HEK293 (cell line): Measurements from ENCODE around the gene TMC3.

Experiments
- CTCF ChIA-PET: fragments of 350-600 bp; formaldehyde crosslinking; extraction: SDS; loops from one replicate; lab custom pipeline; 2021; ENCODE audit warnings: antibody characterized with exemption; lab: Yijun Ruan, JAX
- POLR2A ChIA-PET: fragments of 300-600 bp; formaldehyde crosslinking; extraction: SDS; loops from one replicate; lab custom pipeline; 2020; ENCODE audit warnings: antibody characterized with exemption, inconsistent platforms; lab: Yijun Ruan, JAX
- H3K27ac ChIP-seq: fragments of 200-500 bp; sonication (Bioruptor generic); 2 replicates; pipeline ENCODE4 v1.5.1; 2014; ENCODE audit warnings: low read depth, low read length, control low read depth, inconsistent platforms; ENCODE audit errors: extremely low read depth
- H3K36me3 ChIP-seq, 2 experiments: fragments of 200-500 bp in 1 of 2; sonication (Bioruptor generic) in 1 of 2; 1 replicate in 1 of 2; 2 replicates in 1 of 2; pipeline ENCODE4 v1.5.1; 2014 to 2017; ENCODE audit warnings: inconsistent platforms in 2 of 2, low read length in 2 of 2; ENCODE audit not compliant: control insufficient read depth in 2 of 2, insufficient read depth in 1 of 2
- H3K4me1 ChIP-seq: fragments of 200-500 bp; sonication (Bioruptor generic); 2 replicates; pipeline ENCODE4 v1.5.1; 2014; ENCODE audit warnings: mild to moderate bottlenecking, low read length, inconsistent platforms; ENCODE audit not compliant: control insufficient read depth, insufficient read depth
- H3K4me3 ChIP-seq: 2 replicates; pipeline ENCODE4 v1.5.1; 2011; ENCODE audit warnings: low read depth, mild to moderate bottlenecking, control low read depth, low read length, moderate library complexity
- H3K9me3 ChIP-seq: fragments of 200-500 bp; sonication (Bioruptor generic); 2 replicates; pipeline ENCODE4 v1.5.1; 2014; ENCODE audit warnings: low read depth, low read length, inconsistent platforms; ENCODE audit not compliant: control insufficient read depth, insufficient read depth
- BCL11A ChIP-seq: fragments of 450-650 bp; formaldehyde crosslinking; IDR thresholded peaks from 2 replicates; pipeline ENCODE4 v1.5.1; 2016; ENCODE audit warnings: low read depth, missing biosample characterization, missing genetic modification characterization
- BCL6B ChIP-seq: fragments of 450-650 bp; formaldehyde crosslinking; IDR thresholded peaks from 2 replicates; pipeline ENCODE4 v1.5.1; 2017; ENCODE audit warnings: missing biosample characterization, missing genetic modification characterization
- KLF17 ChIP-seq: fragments of 450-650 bp; formaldehyde crosslinking; IDR thresholded peaks from 2 replicates; pipeline ENCODE4 v1.5.1; 2016; ENCODE audit warnings: missing biosample characterization, missing genetic modification characterization
- OSR2 ChIP-seq: fragments of 450-650 bp; formaldehyde crosslinking; IDR thresholded peaks from 2 replicates; pipeline ENCODE4 v1.5.1; 2016; ENCODE audit warnings: missing biosample characterization, missing genetic modification characterization
- TSHZ1 ChIP-seq: fragments of 450-650 bp; formaldehyde crosslinking; IDR thresholded peaks from 2 replicates; pipeline ENCODE4 v1.5.1; 2016; ENCODE audit warnings: missing biosample characterization, missing genetic modification characterization, borderline replicate concordance
- ZBTB1 ChIP-seq: fragments of 450-650 bp; formaldehyde crosslinking; IDR thresholded peaks from 2 replicates; pipeline ENCODE4 v1.5.1; 2016; ENCODE audit warnings: missing biosample characterization, missing genetic modification characterization
- ZBTB7A ChIP-seq: fragments of 450-650 bp; formaldehyde crosslinking; IDR thresholded peaks from 2 replicates; pipeline ENCODE4 v1.5.1; 2016; ENCODE audit warnings: low read depth, missing biosample characterization, missing genetic modification characterization
- ZEB2 ChIP-seq: fragments of 450-650 bp; formaldehyde crosslinking; IDR thresholded peaks from 2 replicates; pipeline ENCODE4 v1.5.1; 2016; ENCODE audit warnings: missing biosample characterization, missing genetic modification characterization
- ZFHX2 ChIP-seq: fragments of 450-650 bp; formaldehyde crosslinking; conservative IDR thresholded peaks from 2 replicates; pipeline ENCODE4 v1.5.1; 2016; ENCODE audit warnings: missing biosample characterization, missing genetic modification characterization
- ZNF140 ChIP-seq: fragments of 450-650 bp; formaldehyde crosslinking; IDR thresholded peaks from 2 replicates; pipeline ENCODE4 v1.5.1; 2016; ENCODE audit warnings: missing biosample characterization, missing genetic modification characterization
- ZNF155 ChIP-seq: fragments of 450-650 bp; formaldehyde crosslinking; IDR thresholded peaks from 2 replicates; pipeline ENCODE4 v1.5.1; 2016; ENCODE audit warnings: missing biosample characterization, missing genetic modification characterization
- ZNF175 ChIP-seq: fragments of 450-650 bp; formaldehyde crosslinking; IDR thresholded peaks from 2 replicates; pipeline ENCODE4 v1.5.1; 2016; ENCODE audit warnings: missing biosample characterization, missing genetic modification characterization
- ZNF184 ChIP-seq: fragments of 450-650 bp; IDR thresholded peaks from 2 replicates; pipeline ENCODE4 v1.5.1; 2018; ENCODE audit warnings: missing biosample characterization, mild to moderate bottlenecking, missing genetic modification characterization
- ZNF394 ChIP-seq: fragments of 450-650 bp; formaldehyde crosslinking; IDR thresholded peaks from 2 replicates; pipeline ENCODE4 v1.5.1; 2016; ENCODE audit warnings: missing biosample characterization, missing genetic modification characterization, mild to moderate bottlenecking, moderate library complexity, borderline replicate concordance
- ZNF423 ChIP-seq: fragments of 450-650 bp; formaldehyde crosslinking; IDR thresholded peaks from 2 replicates; pipeline ENCODE4 v1.5.1; 2016; ENCODE audit warnings: missing biosample characterization, missing genetic modification characterization
- ZNF596 ChIP-seq: fragments of 450-650 bp; IDR thresholded peaks from 2 replicates; pipeline ENCODE4 v1.5.0; 2018; ENCODE audit warnings: missing biosample characterization, mild to moderate bottlenecking, missing genetic modification characterization, moderate library complexity
- ZNF600 ChIP-seq: fragments of 450-650 bp; formaldehyde crosslinking; IDR thresholded peaks from 2 replicates; pipeline ENCODE4 v1.5.1; 2016; ENCODE audit warnings: missing biosample characterization, missing genetic modification characterization
- ZSCAN5A ChIP-seq: fragments of 450-650 bp; formaldehyde crosslinking; IDR thresholded peaks from 2 replicates; pipeline ENCODE4 v1.5.1; 2016; ENCODE audit warnings: missing biosample characterization, missing genetic modification characterization

The TMC3 gene

GRCh38 chr15:81296186-81296585 lies 77.8 kb downstream of the TMC3 start:
- ChIA-PET POLR2A (interaction anchor here (1.2 kb wide), 1 partner anchor 19 kb away, joined by 3 read pairs; no protein-coding TSS in a partner anchor), CTCF (interaction anchor here (0.5 to 2.0 kb wide), 6 partner anchors 21 to 844 kb away, joined by 3 to 8 read pairs (median 3); no protein-coding TSS in a partner anchor)
- TF ChIP-seq ZNF175 (tag by site-specific recombination) (no peak), KLF17 (tag by site-specific recombination) (no peak), ZNF600 (tag by site-specific recombination) (no peak), ZBTB1 (tag by site-specific recombination) (no peak), ZSCAN5A (tag by site-specific recombination) (no peak), ZFHX2 (tag by site-specific recombination) (no peak), OSR2 (tag by site-specific recombination) (no peak), ZNF423 (tag by site-specific recombination) (no peak), ZNF184 (no peak), ZNF394 (tag by site-specific recombination) (no peak), ZBTB7A (tag by site-specific recombination) (no peak), ZNF140 (tag by site-specific recombination) (no peak), TSHZ1 (no peak), ZNF155 (tag by site-specific recombination) (no peak), BCL6B (tag by site-specific recombination) (no peak), ZEB2 (no peak)
- H3K4me3 ChIP-seq, result no peak overlapping the region
- no peaks in the 10 kb centered on the region for H3K9me3 ChIP-seq
- H3K4me1 ChIP-seq, result no peaks in the 10 kb centered on the region
- no peaks in the 10 kb centered on the region for H3K36me3 ChIP-seq
- no peak overlapping the region for H3K27ac ChIP-seq

GRCh38 chr15:81295486-81296121 lies 78.4 kb downstream of the TMC3 start:
- Histone ChIP-seq H3K4me3 (no peak overlapping the region), H3K36me3 (no peaks in the 10 kb centered on the region), H3K9me3 (no peaks in the 10 kb centered on the region), H3K27ac (no peak overlapping the region), H3K4me1 (no peaks in the 10 kb centered on the region)
- ChIA-PET CTCF (interaction anchor here (0.6 to 2.0 kb wide), 3 partner anchors 20 to 282 kb away, joined by 3 to 8 read pairs (median 5); no protein-coding TSS in a partner anchor), POLR2A (interaction anchor here (0.6 kb wide), 1 partner anchor 128 kb away, joined by 4 read pairs; no protein-coding TSS in a partner anchor)
- TF ChIP-seq ZNF596 (tag by site-specific recombination) (no peak), BCL11A (tag by site-specific recombination) (no peak)
